GM19099 (cell line): Measurements from ENCODE around the gene TMEM38B.

Source experiments
- POLR2A ChIP-seq: IDR thresholded peaks from 3 replicates; pipeline ENCODE4 v1.6.1; 2011; ENCODE audit warnings: low read depth; ENCODE audit not compliant: insufficient read length; ENCODE audit errors: extremely low read depth

Gene TMEM38B, protein sequence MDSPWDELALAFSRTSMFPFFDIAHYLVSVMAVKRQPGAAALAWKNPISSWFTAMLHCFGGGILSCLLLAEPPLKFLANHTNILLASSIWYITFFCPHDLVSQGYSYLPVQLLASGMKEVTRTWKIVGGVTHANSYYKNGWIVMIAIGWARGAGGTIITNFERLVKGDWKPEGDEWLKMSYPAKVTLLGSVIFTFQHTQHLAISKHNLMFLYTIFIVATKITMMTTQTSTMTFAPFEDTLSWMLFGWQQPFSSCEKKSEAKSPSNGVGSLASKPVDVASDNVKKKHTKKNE

DNA sequence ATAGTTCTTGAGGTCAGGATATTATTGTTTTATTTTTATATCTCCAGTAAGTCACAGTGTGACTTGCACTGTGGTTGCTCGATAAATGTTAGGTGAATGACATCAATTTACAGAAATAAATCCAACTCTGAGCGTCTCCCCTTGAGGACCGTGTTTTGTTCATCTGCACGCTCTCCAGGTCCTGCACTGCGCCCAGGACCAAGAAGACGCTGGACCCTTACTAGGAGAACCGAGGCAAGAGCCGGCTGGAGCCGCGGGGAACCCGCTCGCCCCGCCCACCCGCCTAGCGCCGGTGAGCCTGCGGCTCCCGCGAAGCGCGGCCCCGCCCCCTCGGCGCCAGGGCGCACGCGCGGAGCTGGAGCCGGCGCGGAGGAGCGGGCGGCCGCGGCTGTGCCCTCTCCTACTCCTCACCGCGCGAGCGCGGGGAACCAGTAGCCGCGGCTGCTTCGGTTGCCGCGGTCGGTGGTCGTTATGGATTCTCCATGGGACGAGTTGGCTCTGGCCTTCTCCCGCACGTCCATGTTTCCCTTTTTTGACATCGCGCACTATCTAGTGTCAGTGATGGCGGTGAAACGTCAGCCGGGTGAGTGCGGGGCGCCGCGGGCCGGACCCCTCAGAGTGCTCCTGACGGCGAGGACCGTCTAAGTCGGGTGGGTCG, at the start of gene TMEM38B:
Gene TMEM38B, plus strand, starts transcription at position 352 of the 658 bp plus-strand sequence. Its CDS starts 120 bp downstream, at position 472.
- peak; percentile 80 for TF ChIP-seq POLR2A

DNA sequence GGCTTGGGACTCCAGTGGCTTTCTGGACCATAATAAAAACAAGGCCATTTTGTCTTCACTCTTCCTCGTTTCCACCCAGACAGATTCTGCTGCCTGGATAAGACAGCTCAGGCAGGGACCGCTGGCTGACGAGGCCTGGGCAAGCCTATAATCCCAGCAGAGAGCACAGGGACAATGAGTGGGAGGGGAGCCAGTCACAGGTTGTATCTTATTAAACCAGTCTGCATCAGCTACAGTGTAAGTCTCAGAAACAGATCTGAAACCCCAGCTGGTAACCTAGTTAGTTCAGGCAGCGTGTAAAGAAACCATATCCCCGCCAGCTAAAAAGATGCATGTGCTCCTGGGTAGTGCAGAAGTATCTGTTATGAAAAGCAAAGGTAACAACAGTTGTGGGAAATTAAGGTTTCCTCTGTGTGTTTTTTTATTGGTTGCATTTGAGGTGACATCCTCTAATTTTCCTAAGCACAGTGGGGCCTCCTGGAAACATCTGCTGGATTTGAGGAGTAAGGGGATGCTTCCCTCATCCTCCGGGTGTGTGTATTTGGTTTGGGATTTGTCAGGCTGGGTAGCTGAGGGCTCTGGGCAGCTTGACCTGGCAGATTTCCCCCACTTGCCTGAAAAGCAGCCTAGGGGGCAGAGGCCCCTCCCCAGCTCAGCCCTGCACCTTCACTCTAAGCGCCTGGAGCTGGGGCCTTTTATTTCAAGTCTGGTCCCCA, 47.3 kb upstream of the TMEM38B start:
- TF ChIP-seq POLR2A: no peak

- TF ChIP-seq POLR2A: no peak
Observed at GRCh38 chr9:105647595-105648349, 46.6 kb upstream of the TMEM38B start.

DNA sequence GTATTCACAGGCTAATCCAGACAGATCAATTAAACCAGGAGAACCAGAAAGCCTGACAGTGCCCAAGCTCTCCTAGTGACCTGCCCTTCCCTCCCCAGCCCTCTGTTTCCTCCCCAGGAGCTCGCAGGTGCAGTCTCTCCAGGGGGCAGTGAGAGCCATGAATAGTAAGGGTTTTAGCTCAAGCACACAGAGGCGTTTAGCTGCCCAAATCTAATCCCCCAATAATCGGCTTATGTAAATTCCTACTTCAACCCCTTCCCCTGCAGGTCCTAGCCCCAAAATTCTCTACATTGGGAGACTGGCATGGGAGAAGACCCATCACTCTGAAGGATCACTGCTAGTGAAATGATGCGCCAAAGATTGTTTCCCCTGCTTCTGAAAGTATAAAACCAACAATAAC, 42.5 kb upstream of the TMEM38B start:
- no peak for TF ChIP-seq POLR2A

DNA sequence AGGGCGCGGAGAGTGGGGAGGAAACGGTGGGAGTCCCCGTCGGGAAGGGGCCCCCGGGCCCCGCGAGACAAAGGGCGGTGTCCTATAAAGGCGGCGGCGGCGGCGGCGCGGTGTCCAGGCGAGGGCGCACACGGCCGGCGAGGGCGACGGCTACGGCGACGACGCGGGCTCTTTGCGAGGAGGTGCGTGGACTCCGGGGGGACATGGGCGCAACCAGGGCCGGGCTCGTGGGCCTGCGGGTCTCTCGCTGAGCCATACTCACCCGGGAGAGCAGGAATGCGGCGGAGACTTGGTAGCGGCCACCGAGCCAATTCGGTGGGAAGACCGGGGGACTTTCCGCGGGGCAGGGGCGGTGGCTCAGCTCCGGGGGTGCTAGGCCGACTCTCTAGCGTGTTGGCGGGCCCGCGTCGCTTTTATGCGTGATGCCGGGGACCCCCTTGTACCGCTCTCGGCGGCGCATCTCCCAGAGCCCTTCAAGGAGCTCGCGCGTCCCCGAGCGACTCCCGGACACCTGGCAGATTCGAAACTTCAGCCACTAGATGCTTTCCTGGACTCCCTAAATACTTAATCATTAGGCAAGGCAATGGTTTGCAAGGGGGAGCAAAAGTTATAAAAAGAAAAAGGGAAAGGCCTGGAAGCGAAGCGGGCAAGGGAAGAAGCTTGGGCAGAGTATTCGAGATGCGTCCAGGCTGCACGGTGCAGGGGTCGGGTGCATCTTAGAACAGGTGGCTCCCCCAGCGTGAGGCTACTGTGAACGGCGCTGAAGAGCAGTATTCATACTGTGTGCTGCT, 38.0 kb upstream of the TMEM38B start:
- no peak for TF ChIP-seq POLR2A

DNA sequence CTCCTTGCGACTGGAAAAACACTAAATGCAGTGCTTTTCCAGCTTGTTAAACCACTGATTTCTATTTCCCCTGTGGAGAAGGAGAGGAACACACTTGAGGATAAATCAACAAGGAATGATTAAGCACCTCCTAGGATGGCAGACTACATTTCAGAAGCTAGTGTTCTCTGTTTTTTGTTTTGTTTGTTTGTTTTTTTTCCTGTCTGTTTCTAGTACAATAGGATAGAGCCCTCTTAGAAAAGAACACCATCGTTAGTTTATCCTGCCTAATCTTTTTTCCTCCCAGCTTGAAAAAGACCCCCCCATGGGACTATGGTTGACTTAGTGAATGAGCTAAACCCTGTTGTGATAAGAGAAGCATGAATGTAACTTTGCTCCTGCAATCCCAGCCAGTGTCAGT, 36.0 kb upstream of the TMEM38B start:
- TF ChIP-seq POLR2A: no peak

GRCh38 chr9:105661011-105661410, 33.3 kb upstream of the TMEM38B start:
- TF ChIP-seq POLR2A: no peak

DNA sequence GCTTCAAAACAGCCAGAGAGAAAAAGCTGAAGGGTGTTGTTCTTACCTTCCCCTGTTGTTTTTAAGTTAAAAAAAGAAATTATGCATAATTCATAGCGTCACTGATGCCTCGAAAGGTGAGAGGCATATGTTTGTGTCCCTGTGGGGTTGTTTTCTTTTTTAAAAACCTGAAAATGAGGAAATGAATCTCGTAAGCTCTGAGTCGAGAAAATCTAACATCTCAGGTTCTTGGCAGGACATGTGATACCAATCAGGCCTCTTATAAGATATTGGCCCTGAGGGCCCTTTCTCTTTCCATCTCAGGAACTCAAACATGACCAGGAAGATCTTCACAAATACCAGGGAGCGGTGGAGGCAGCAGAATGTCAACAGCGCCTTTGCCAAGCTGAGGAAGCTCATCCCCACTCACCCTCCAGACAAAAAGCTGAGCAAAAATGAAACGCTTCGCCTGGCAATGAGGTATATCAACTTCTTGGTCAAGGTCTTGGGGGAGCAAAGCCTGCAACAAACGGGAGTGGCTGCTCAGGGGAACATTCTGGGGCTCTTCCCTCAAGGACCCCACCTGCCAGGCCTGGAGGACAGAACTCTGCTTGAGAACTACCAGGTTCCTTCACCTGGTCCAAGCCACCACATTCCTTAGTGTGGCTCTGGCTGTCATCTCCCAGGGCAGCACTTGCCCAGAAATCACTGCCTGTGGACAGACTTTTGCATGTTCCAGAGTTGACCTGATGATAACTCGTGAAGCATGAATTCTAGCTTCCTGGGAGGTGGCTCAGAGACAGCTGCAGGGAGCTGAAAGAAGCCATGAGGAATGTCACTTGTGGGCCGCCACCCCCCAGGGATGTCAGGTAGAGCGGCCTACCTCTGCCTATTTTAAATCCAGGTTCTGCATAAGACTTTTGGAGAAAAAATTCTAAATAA, 31.9 kb upstream of the TMEM38B start, which contains the start of gene TAL2:
Gene TAL2, plus strand, starts transcription at position 274 of the 921 bp plus-strand sequence. Its CDS starts 40 bp downstream, at position 314.
- TF ChIP-seq POLR2A: no peak

DNA sequence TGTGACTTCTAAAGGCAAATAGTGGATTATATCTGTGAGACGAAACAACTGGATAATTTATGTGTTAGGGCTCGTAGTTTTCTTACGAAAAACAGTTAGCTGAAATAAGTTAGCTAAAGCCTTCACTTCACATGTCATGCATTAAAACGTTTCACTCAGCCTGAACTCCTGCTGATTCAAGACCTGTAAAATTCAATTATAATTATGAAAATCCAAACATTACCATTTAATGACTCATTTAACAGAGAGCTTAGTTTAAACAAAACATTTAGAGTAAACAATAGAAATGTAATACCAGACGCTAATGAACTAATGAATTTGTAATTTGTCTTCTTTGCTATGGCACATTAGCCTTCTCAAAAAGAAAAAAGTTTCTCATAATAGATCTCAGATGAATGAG, 30.4 kb upstream of the TMEM38B start:
- no peak for TF ChIP-seq POLR2A

DNA sequence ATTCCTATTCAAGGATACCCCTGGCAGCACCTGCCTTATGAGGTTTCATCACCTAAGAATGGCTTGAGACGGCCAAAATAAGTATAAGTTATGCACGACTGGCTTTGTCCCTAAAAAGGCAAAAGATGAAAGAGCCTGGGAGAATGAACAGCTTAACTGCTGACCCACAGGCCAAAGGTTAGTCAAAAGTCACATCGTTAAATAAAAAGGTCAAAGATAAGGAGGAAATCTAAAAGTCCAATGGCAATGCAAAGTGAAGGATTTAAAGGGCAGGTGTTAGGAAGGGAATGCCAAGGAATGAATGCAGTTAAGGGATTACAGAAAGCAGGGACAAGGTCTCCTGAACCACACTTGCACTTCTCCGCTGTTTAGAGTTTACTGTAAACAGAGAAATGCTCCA, 26.5 kb upstream of the TMEM38B start:
- no peak for TF ChIP-seq POLR2A

GRCh38 chr9:105670315-105670714, 24.0 kb upstream of the TMEM38B start:
- TF ChIP-seq POLR2A: no peak

DNA sequence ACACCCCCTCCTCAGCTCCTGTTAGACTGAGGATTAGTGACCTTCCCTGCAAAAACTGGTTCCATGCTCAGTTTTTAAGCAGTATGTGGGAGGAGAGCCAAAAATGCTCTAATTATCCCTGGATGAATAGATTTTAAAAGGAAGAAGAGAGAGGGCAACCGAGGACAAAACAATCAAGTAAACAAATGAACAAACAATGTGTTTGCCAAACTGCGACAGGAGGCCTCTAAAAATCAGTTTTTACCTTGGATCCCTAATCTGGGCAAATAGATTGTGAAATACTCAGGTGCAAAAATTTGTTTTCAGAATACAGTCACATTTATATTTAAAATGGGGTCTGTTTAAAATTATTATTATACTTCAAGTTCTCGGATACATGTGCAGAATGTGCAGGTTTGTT, 23.6 kb upstream of the TMEM38B start:
- no peak for TF ChIP-seq POLR2A

GRCh38 chr9:105672711-105673234, 21.6 kb upstream of the TMEM38B start:
- no peak for TF ChIP-seq POLR2A
